A549 (cell line): ENCODE measurements around the gene SPINK4. TPM values are rescaled to one million over a fixed set of nuclear protein-coding genes. Genes with fewer than 3 reads are reported as not detected.
A peak's percentile ranks its signal among the peaks of the same experiment; 100 is the strongest.

Experiments
- ATAC-seq, 2 experiments: fragments of 200-7000 bp in 1 of 2; fragments of >200 bp in 1 of 2; cut with Nextera tagmentation in 1 of 2; cut with Tn5 transposase in 1 of 2; 3 replicates each; pipeline versions ENCODE4 v1.8.0 to v1.9.1; 2018 to 2020; ENCODE audit warnings: mild to moderate bottlenecking in 1 of 2, moderate library complexity in 1 of 2
- CTCF ChIA-PET: fragments of 300-600 bp; sonication (Branson Sonifier 250); formaldehyde crosslinking; extraction: SDS; loops from one replicate; lab custom pipeline; 2021; ENCODE audit warnings: antibody characterized with exemption, inconsistent platforms; lab: Yijun Ruan, JAX
- POLR2A ChIA-PET: fragments of 350-600 bp; formaldehyde crosslinking; extraction: SDS; loops from one replicate; lab custom pipeline; 2021; ENCODE audit warnings: antibody characterized with exemption, inconsistent platforms; lab: Yijun Ruan, JAX
- DNase-seq, 2 experiments: peaks; one replicate each; pipeline versions ENCODE4 v3.0.0 to v3.0.0-alpha.2; 2011 to 2016; ENCODE audit warnings: low read depth in 1 of 2, low spot score in 1 of 2
- FAIRE-seq: peaks from 2 replicates; lab custom pipeline; 2011; peaks lifted over from hg19 to GRCh38; lab: Jason Lieb, UNC
- H3K27ac ChIP-seq, 2 experiments: fragments of >200 bp; sonication (Bioruptor Twin); formaldehyde crosslinking; 3 replicates each; pipeline ENCODE4 v1.5.1; 2016 to 2017
- H3K4me1 ChIP-seq: fragments of >200 bp; sonication (Bioruptor Twin); formaldehyde crosslinking; 3 replicates; pipeline ENCODE4 v1.6.1; 2016
- H3K4me2 ChIP-seq: fragments of >200 bp; sonication (Bioruptor Twin); formaldehyde crosslinking; 3 replicates; pipeline ENCODE4 v1.6.1; 2016
- H3K4me3 ChIP-seq: fragments of >200 bp; sonication (Bioruptor Twin); formaldehyde crosslinking; 3 replicates; pipeline ENCODE4 v1.5.1; 2016
- H3K9me3 ChIP-seq: fragments of >200 bp; sonication (Bioruptor Twin); formaldehyde crosslinking; 3 replicates; pipeline ENCODE4 v1.6.1; 2016
- BHLHE40 ChIP-seq: IDR thresholded peaks from 2 replicates; pipeline ENCODE4 v1.6.1; 2012; ENCODE audit warnings: low read depth, low read length, inconsistent platforms
- CBX2 ChIP-seq: fragments of 200-600 bp; sonication (generic); IDR thresholded peaks from 2 replicates; pipeline ENCODE4 v1.6.1; 2016; ENCODE audit warnings: low read depth, mild to moderate bottlenecking, borderline replicate concordance
- CBX8 ChIP-seq: fragments of 200-600 bp; sonication (generic); IDR thresholded peaks from 2 replicates; pipeline ENCODE4 v1.6.1; 2016
- CHD2 ChIP-seq: fragments of 150-350 bp; IDR thresholded peaks from 2 replicates; pipeline ENCODE4 v1.6.1; 2014; ENCODE audit warnings: low read length; ENCODE audit not compliant: partially characterized antibody
- CHD4 ChIP-seq: fragments of 200-600 bp; sonication (generic); IDR thresholded peaks from 2 replicates; pipeline ENCODE4 v1.6.1; 2016; ENCODE audit warnings: antibody characterized with exemption, mild to moderate bottlenecking, borderline replicate concordance
- EHF ChIP-seq: fragments of 250-450 bp; sonication (Bioruptor Pico); IDR thresholded peaks from 2 replicates; pipeline ENCODE4 v1.5.0; 2020; ENCODE audit warnings: mild to moderate bottlenecking
- ESRRA ChIP-seq: fragments of 150-350 bp; IDR thresholded peaks from 2 replicates; pipeline ENCODE4 v1.6.1; 2014; ENCODE audit warnings: mild to moderate bottlenecking, low read length, borderline replicate concordance
- GATA3 ChIP-seq: IDR thresholded peaks from 2 replicates; pipeline ENCODE4 v1.6.1; 2012; ENCODE audit warnings: borderline replicate concordance
- KDM5A ChIP-seq: fragments of 200-600 bp; sonication (generic); IDR thresholded peaks from 2 replicates; pipeline ENCODE4 v1.6.1; 2016; ENCODE audit warnings: antibody characterized with exemption, mild to moderate bottlenecking
- MAFK ChIP-seq: fragments of 450-650 bp; IDR thresholded peaks from 2 replicates; pipeline ENCODE4 v1.6.1; 2014; ENCODE audit not compliant: partially characterized antibody
- MAZ ChIP-seq: fragments of 150-350 bp; IDR thresholded peaks from 2 replicates; pipeline ENCODE4 v1.6.1; 2014; ENCODE audit warnings: antibody characterized with exemption, low read depth, low read length, borderline replicate concordance
- MYC ChIP-seq: IDR thresholded peaks from 2 replicates; pipeline ENCODE4 v1.6.1; 2012; ENCODE audit warnings: mild to moderate bottlenecking, inconsistent platforms, low read length, improper control_type of control experiment, borderline replicate concordance
- POLR2A ChIP-seq: IDR thresholded peaks from 2 replicates; pipeline ENCODE4 v1.6.1; 2012; ENCODE audit warnings: mild to moderate bottlenecking, low read length
- POLR2AphosphoS2 ChIP-seq: conservative IDR thresholded peaks from 2 replicates; pipeline ENCODE4 v1.6.1; 2012; ENCODE audit warnings: low read length, improper control_type of control experiment, inconsistent platforms
- RAD21 ChIP-seq, 2 experiments: fragments of >200 bp in 1 of 2; sonication (Bioruptor Twin) in 1 of 2; formaldehyde crosslinking in 1 of 2; IDR thresholded peaks in 1 of 2; conservative IDR thresholded peaks in 1 of 2; 2 replicates in 1 of 2; 3 replicates in 1 of 2; pipeline ENCODE4 v1.6.1; 2012 to 2018; ENCODE audit warnings: inconsistent platforms in 1 of 2
- RARB ChIP-seq: fragments of 250-450 bp; sonication (Bioruptor Pico); IDR thresholded peaks from 2 replicates; pipeline ENCODE4 v1.8.0; 2021; ENCODE audit warnings: mild to moderate bottlenecking, moderate library complexity
- SMC3 ChIP-seq: fragments of >200 bp; sonication (Bioruptor Twin); formaldehyde crosslinking; IDR thresholded peaks from 3 replicates; pipeline ENCODE4 v1.6.1; 2018; ENCODE audit warnings: inconsistent platforms
- SREBF2 ChIP-seq: fragments of 450-650 bp; IDR thresholded peaks from 2 replicates; pipeline ENCODE4 v1.6.1; 2014; ENCODE audit warnings: mild to moderate bottlenecking, moderate library complexity
- TP53 ChIP-seq: fragments of 250-450 bp; sonication (Bioruptor Pico); IDR thresholded peaks from 2 replicates; pipeline ENCODE4 v1.5.0; 2021; ENCODE audit warnings: mild to moderate bottlenecking, moderate library complexity
- ZFP36 ChIP-seq: fragments of 450-650 bp; IDR thresholded peaks from 2 replicates; pipeline ENCODE4 v1.6.1; 2014; ENCODE audit warnings: borderline replicate concordance; ENCODE audit not compliant: partially characterized antibody
- ZNF302 ChIP-seq: fragments of 250-450 bp; sonication (Bioruptor Pico); IDR thresholded peaks from 2 replicates; pipeline ENCODE4 v1.9.0; 2021; ENCODE audit warnings: inconsistent platforms, mild to moderate bottlenecking, moderate library complexity
- WGBS: methylation state at CpG from one replicate; pipeline ENCODE4 v1.1.6; 2017; ENCODE audit errors: missing lambda C conversion rate; 5-methylcytosine and 5-hydroxymethylcytosine counted together
- polyA plus RNA-seq, 4 experiments: library from polyadenylated mRNA; depleted of rRNA in 3 of 4; stranded (reverse); fragments of >200 nt; fragmentation: RNase III in 1 of 4; extraction: RNeasy Plus Mini Kit Qiagen cat#74134 plus additional on column Dnase treatment in 1 of 4; gene quantifications; 2 replicates in 3 of 4; 3 replicates in 1 of 4; pipeline ENCODE4 v1.2.3, GENCODE V29; 2011 to 2017
- TF ChIP-seq, protein P1 (sequence below): IDR thresholded peaks from 2 replicates; pipeline ENCODE4 v1.6.1; 2012
- TF ChIP-seq, protein P2 (sequence below): fragments of 450-650 bp; IDR thresholded peaks from 2 replicates; pipeline ENCODE4 v1.6.1; 2014; ENCODE audit warnings: antibody characterized with exemption

The SPINK4 gene
- polyA plus RNA-seq, 2 of the 4 experiments (the other 2 are of a cell fraction), result not detected

DNA sequence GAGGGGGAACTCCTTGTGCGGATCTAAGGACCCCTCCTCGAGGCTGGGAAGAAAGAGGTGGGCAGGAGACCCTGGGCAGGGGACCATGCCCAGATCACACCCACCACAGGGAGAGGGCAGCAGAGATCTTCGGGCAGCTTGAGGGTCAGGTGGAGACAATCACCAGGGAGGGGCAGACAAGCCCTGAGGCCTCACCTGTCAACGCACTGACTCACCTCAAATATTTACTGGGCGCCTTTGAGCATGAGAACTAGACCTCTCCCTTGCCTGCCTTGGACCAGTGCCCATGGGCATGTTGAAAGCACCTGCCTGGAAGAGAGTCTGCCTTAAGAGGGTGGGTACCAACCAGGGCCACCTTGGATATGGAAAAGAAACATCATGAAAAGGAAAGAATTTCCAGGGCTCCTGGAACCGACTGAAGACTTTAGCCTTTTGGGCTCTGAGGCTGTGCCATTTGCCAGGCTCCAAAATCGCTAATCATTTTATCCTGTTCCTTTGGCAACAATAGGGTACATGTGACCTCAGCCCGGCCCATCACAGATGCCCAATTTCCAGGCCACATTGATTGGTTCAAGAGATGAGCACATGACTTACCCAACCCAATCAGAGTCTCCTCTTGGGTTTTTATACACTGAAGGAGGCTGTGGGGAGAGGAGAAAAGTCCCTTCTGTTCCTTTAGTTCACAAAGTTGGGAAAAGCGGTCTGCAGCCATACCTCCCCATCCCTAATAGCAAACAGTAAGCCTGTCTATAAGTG, 10.4 kb upstream of the SPINK4 start (continued):
- no peak for TF ChIP-seq POLR2AphosphoS2
- no peak for TF ChIP-seq ZFP36
- TF ChIP-seq, protein P1, sequence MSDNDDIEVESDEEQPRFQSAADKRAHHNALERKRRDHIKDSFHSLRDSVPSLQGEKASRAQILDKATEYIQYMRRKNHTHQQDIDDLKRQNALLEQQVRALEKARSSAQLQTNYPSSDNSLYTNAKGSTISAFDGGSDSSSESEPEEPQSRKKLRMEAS, result peak; percentile 78
- TF ChIP-seq RAD21 (conservative IDR thresholded peaks at IDR 0.05 in 1 of 2, IDR thresholded peaks at IDR 0.05 in 1 of 2), result peak; percentile 97 to 99

DNA sequence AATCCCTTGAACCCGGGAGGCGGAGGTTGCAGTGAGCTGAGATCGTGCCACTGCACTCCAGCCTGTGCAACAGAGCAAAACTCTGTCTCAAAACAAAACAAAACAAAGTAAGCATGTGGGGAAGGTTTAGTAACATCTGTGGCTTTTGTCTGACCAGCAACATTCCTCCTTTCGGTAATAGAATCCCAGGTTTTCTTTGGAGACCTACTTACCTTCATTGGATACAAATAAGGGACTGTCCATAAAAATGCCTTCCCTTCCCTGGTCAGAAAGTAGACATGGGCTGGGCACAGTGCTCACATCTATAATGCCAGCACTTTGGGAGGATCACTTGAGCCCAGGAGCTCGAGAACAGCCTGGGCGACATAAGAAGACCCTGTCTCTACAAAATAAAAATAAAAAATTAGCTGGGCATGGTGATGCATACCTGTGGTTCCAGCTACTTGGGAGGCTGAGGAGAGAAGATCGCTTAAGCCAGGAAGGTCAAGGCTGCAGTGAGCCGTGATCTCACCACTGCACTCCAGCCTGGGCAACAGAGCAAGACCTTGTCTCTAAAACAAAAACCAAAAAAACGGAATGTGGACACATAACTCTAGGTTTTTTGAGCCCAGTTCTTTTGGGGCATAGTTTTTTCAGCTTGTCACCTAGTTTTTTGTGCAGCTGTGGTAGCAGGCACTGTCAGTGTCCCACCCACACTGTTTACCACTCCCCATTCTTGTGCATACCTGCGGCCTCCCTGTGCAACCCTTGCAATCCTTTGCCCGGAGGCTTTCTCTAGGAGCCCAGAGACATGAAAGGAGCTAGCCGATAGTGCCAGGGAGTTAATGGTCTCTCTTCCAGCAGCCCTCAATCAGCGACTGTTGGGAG, 9.0 kb upstream of the SPINK4 start:
- ATAC-seq (no peak), DNase-seq (no peak), FAIRE-seq (no peak)
- Histone ChIP-seq H3K9me3 (peaks cover 20% of the 10 kb centered on the region), H3K4me2 (no peak overlapping the region), H3K4me3 (no peak overlapping the region), H3K4me1 (peaks cover 71% of the 10 kb centered on the region), H3K27ac (peak overlapping the region; percentile 96 to 99)
- ChIA-PET CTCF (interaction anchor here (0.6 to 5.5 kb wide), 12 partner anchors 9 to 491 kb away, joined by 3 to 33 read pairs (median 4); partner anchors contain the start of genes AQP7, CHMP5 and SPINK4), POLR2A (no interaction called here)
- 93% methylated on average over 13 of the region's 13 CpGs for WGBS
- TF ChIP-seq KDM5A (no peak), BHLHE40 (no peak), SREBF2 (no peak), MAFK (no peak), GATA3 (no peak), POLR2A (no peak), ESRRA (no peak), CBX8 (no peak), ZFP36 (no peak), RAD21 (conservative IDR thresholded peaks at IDR 0.05 in 1 of 2, IDR thresholded peaks at IDR 0.05 in 1 of 2) (no peak), MYC (no peak), RARB (CRISPR knock-in tag) (no peak), ZNF302 (CRISPR knock-in tag) (no peak), CHD4 (no peak), EHF (CRISPR knock-in tag) (no peak), CHD2 (no peak), MAZ (no peak), TP53 (CRISPR knock-in tag) (no peak)
- TF ChIP-seq, protein P2, sequence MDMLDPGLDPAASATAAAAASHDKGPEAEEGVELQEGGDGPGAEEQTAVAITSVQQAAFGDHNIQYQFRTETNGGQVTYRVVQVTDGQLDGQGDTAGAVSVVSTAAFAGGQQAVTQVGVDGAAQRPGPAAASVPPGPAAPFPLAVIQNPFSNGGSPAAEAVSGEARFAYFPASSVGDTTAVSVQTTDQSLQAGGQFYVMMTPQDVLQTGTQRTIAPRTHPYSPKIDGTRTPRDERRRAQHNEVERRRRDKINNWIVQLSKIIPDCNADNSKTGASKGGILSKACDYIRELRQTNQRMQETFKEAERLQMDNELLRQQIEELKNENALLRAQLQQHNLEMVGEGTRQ, result no peak

DNA sequence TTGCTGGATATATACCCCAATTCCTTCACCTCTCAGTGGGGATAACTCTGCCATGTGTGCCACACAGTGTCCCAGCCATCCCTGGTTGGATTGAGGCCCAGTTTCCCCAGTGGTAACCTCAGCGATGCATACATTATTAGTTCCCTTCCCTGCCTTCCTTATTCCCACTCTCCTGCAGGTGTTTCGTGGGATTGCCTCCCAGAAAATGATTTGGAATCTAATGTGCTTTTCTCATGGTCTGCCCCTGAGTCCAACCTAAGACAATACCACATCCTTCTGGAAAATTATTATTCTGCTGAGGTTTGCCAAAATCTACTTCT, 8.4 kb upstream of the SPINK4 start:
- Histone ChIP-seq H3K4me2 (no peak overlapping the region), H3K9me3 (peaks cover 20% of the 10 kb centered on the region), H3K4me1 (peaks cover 71% of the 10 kb centered on the region), H3K27ac (peak overlapping the region; percentile 96 to 99), H3K4me3 (no peak overlapping the region)
- ATAC-seq (no peak), DNase-seq (no peak), FAIRE-seq (no peak)
- 94% methylated on average over 2 of the region's 2 CpGs for WGBS
- ChIA-PET POLR2A (no interaction called here), CTCF (interaction anchor here (1.2 to 5.5 kb wide), 7 partner anchors 38 to 490 kb away, joined by 3 to 33 read pairs (median 8); no protein-coding TSS in a partner anchor)
- TF ChIP-seq MAFK (peak; percentile 5), CBX2 (no peak), MAZ (no peak), SMC3 (no peak)
